CD4-positive, alpha-beta T cell treated with Interleukin-17A for 1 hour (primary cell): ENCODE measurements around the gene DND1.
"Not testable (repeated sequence)": the region's sequence is repeated elsewhere in the genome, so short reads cannot be mapped to it uniquely, and the experiment has no call there.

Experiments
- DNase-seq: peaks from one replicate; pipeline ENCODE4 v3.0.0-alpha.2; 2020

The DND1 gene

DNA sequence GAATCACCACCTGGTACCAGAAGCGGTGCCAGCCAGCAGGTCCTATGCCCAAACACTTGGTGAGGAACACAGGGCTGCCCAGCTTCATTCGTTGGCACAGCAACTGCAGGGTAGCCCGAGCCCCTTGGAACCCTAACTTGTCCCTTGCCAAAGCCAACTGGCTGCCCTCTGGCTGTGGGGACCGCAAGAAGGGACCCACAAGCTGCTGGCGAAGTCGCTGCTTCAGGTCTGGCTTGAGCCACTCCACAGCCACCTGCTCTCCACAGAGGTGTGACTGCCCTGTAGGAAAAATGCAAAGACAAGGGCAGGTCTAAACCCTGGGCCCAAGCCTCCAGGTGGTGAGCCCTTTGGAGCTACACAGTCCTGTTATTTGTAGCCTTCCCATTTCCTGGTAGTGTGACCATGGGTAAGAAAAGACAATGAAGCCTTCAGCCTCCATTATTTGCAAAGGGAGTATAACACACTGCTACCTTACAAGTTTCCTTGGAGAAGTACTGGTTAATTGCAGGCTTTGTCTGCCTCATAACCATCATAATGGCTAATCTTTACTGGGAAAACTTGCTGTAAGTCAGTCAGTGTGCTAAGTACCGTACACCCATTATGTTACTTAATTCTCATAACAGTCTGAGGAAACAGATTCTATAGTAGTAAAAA is 1.8 kb downstream of the DND1 start:
- DNase-seq: no peak

DNA sequence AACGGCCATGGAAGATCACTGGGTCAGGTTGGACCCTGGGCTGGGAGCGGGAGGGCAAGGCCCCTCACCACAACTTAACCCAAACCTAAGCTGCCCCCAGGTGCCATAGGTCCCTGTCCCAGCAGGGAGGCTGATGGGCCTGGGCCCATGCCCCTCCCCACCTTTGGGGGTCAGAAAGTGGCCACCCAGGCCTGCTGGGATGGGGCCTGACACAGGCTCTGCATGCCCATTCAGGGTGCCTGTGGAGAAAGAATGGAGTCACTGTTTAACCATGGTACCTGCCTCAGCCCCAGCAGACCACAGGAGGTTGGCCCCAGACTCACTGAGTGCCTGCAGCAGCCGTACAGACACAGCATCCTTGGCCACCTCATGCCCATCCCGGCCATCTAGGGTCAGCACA is 2.3 kb downstream of the DND1 start:
- not testable (repeated sequence) for DNase-seq

DNA sequence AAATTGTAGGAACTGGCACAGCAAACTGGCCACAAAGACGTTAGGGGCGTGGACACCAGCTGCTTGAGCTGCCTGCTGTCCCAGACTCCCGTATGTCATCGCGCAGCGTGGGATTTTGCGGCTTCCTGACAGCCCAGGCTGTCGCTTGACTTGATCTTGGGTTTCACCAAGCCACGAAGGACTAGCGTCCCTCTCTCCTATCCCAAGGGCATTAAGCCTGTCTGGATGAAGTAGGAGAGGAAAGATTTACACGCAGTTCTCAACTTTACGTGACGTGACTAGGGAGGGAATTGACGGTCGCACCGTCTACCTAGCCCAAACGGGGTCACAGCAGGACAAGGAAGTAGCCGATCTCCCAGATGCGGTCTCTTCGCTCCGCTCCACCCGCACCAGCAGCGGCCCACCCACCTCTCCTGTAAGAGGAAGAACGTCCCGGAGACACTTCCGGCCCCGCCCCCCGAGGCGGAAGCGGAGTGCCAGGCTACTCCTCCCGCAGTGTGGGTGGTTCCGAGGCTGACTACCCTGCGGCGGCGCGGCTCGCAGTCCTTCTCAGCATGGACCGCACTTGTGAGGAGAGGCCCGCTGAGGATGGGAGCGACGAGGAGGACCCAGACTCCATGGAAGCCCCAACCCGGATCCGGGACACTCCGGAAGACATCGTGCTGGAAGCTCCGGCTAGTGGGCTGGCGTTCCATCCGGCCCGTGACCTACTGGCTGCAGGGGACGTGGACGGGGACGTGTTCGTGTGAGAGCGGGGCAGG is 8.8 kb downstream of the DND1 start, which contains the start of gene WDR55:
WDR55 (plus strand) TSS at position 546 of the 761 bp plus-strand sequence; CDS start at position 555, 9 bp downstream.
- DNase-seq: peak; percentile 95

DNA sequence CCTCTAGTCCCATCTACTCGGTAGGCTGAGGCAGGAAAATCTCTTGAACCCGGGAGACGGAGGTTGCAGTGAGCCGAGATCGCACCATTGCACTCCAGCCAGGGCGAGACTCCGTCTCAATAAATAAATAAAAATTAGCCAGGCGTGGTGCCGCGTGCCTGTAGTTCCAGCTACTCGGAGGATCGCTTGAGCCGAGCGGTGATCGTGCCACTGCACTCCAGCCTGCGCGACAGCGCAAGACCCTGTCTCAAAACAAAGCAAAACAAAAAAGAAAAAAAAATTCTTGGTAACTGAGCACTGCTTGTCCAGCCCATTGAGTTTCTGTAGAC is 9.4 kb downstream of the DND1 start:
- DNase-seq: no peak

DNA sequence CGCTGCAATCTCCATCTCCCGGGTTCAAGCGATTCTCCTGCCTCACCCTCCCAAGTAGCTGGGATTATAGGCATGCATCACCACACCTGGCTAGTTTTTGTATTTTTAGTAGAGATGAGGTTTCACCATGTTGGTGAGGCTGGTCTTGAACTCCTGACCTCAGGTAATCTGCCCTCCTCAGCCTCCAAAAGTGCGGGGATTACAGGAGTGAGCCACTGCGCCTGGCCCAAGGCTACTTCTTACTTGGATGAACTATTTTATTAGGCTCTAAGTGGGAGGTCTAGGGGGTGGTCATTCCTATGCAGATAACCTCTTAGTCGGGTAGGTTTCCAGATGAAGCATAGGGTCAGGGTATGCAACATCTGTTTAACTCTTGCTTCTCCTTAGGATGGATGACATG is 13.0 kb downstream of the DND1 start:
- DNase-seq: not testable (repeated sequence)

DNA sequence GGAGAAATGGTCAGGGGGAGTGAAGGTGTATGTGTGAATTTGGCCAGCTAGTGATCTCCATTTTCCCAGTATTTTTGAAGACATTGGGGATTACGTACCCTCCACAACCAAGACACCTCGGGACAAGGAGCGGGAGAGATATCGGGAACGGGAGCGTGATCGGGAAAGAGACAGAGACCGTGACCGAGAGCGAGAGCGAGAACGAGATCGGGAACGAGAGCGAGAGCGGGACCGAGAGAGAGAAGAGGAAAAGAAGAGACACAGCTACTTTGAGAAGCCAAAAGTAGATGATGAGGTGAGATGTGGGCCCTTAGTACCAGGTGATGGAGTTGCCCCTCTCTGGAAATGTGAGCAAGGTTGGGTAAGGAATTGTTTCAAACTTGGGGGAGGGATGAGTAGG is 14.5 kb downstream of the DND1 start:
- no peak for DNase-seq

DNA sequence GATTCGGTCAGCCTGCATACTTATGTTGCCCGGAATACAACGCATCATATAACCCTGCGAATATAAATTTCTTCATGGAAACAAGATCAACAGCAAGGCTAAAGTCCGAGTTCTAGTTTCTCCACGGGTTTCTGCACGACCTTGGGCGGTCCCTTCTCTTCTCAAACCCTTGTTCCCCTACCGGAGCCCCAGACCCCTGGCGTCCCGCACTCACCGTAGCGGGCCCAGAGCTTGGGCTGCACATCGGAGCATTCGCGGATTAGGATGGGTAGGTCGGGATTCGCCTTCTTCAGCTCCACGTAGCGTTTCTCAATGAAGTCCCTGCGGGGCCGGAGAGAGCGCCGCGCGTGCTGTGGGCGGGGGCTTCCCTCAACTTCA is 26.3 kb downstream of the DND1 start:
- no peak for DNase-seq

DNA sequence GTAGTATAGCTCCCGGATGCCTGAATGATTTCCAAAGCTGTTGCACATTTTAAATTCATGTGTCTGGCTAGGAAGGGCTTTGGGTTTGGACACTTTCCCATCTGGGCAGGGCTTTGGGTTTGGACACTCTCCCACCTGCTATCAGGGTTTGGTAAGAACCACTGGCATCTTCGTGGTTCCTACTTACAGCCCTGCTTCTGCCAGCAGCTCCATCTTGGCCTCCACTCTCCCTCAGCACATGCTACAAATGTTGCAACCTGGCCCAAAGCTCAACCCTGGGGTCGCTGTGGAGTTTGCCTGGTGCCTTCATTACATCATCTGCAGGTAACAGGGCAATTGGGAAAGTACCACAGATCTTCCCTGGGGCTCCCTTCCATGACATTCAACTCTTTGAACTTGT is 30.7 kb downstream of the DND1 start:
- no peak for DNase-seq

DNA sequence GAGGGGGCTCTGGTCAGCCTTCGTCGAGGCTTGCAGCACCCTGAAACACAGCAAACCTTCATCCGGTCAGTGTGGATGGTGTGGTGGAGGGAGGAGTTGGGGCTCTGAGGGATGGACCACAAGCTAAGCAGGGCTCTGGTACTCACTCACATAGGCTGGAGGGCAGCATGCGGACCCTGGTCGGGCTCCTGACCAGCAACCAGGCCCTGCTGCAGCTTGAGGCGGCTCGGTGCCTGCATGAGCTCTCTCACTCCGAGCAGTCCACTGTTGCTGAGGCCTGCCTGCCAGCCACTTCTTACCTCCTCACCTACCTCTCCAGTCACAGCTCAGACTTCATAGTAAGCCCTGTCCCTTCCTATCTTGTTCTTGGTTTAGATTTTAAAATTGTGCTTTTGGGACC is 31.7 kb downstream of the DND1 start:
- no peak for DNase-seq

DNA sequence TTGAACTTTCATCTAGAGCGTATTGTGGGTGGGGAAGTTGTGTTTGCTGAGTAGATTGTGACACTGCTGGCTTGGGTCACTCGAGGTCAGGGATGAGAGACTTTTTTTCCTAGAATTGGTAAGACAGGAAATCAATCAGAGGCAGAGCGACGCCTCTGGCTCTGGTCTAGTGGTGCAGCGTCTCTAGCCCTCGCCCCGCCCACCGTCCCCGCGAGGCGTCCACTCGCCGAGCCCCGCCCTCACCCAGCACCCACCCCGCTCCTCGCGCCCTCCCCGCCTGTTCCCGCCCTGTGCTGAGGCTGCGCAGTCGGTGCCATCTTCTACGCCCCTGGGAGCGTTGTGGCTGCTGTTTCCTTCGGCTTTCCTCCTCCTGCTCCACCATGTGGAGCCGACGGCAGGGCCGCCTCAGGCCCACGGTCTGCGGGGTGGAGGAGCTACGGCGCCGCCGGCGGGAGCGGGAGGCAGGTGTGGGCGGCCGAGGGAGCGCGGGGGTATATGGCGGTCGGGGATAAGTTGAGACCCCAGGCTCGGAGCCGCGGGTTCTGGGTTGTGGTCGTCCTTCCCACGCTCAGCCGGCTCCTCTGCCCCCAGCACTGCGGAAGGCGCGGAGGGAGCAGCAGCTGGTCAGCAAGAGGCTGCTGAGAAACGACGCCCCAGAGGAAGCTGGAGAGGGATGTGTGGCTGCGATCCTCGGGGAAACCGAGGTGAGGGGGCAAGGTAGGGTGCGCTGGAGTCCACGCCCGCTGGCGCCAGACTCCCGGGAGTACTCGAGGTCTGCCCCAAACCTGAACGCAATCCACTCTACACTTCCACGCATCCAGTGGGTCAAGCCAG is 34.0 kb downstream of the DND1 start, which contains the start of gene TMCO6:
TMCO6 (plus strand) TSS at position 304 of the 834 bp plus-strand sequence; CDS start at position 381, 77 bp downstream.
- DNase-seq: peak; percentile 97

DNA sequence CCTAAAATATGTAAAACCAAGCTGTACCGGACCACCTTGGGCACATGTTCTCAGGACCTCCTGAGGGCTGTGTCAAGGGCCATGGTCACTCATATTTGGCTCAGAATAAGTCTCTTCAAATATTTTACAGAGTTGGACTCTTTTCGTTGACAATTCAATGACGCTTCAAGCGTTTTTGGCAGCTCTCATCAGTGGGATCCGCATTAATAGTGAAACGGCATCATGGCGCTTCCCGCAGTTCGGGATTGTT is 34.6 kb downstream of the DND1 start:
- DNase-seq: not testable (repeated sequence)

DNA sequence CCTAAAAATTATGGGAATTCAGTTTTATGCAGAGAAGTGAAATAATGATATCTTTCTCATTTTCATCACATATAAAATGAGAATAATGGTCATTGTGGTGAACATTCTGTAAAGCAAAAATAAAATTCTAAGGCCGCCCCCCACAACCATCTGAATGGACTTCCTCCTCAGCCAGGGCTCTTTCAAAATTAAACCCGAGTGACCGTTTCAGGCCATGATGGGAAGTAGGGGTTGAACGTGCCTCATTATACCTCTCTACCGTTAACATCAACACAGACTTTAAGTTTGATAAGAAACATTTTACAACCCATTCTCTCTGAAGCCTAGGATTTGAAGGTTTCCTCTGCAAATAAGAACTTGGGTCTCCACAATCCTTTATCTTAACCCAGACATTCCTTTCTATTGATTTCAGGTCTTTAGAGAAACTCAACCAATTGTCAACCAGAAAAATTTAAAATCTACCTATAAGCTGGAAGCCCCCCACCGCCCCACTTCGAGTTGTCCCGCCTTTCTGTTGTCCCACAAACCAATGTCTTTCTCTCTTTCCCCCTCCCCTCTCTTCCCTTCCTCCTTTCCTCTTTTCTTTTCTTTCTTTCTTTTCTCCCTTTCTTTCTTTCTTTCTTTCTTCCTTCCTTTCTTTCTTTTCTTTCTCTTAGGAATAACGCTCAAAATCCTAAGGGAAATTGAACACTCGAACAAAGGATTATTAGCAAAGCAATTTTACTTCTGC is 35.8 kb downstream of the DND1 start:
- no peak for DNase-seq

DNA sequence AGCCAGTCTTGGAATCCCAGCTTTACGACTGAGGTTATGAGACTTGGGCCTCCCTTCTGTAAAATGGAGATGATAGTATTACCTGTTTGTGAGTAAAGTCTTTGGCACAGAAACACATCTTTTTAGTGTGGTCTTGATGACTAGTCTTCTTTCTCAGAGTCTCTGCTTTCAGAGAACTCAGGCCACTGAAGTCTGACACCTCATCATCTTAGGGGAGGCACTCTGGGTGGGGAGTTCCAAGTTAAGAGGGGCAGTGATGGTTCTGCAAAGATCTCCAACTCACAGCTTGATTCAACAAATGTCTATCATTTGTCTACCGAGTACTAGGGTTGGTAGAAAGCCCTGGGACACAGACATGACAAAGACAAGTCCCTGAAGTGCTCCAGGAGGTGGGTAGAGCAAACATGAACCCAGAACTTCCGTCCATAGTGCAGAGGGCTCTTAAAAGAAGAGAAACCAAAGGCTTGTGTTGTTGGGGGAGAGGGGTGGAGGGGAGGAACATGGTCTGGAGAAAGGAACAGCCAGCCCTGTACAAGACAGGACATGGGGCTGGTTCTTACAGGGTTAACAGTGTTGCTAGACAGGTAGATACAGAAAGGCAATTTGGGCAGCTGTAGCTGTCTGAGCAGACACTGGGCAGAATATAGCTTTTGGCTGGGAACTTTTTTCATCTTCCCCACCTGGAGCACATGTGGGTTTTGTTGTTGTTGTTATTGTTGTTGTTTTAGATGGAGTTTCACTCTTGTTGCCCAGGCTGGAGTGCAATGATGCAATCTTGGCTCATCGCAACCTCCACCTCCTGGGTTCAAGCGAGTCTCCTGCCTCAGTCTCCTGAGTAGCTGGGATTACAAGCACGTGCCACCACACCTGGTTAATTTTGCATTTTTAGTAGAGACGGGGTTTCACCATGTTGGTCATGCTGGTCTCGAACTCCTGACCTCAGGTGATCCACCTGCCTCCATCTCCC is 37.8 kb downstream of the DND1 start:
- DNase-seq: no peak

DNA sequence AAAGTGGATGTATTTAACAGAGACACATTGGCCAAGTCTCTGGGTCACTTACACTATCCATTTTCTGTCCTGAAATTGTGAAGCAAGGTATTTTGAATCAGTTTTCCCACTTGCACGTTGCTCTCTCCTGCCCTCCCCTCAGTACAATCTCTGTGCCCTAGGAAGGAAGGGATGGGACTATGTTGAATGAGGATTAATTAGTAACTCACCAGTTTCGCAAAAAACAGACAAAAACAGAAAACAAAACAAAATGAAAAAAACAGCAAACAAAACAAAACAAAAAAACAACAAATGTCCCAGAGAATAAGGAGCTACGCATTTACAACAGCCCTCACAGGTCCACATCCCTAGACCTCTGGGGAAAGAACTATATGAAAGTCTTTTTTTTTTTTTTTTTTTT is 39.3 kb downstream of the DND1 start:
- no peak for DNase-seq

DNA sequence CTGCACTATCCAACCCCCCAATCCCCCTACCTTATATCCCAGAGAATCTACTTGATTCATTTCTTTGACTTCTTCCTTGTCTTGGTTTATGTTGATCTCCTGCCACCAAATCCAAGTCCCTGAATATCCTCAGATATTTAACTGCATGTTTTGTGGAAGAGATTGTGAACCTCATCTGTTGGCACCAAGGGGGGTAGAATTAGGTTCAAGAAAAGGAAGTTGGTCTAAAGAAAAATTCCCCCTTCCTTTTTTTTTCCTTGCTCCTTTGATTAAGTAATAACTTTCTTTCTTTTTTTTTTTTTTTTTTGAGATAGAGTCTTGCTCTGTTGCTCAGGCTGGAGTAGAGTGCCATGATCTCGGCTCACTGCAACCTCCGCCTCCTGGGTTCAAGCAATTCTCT is 39.9 kb downstream of the DND1 start:
- DNase-seq: no peak

DNA sequence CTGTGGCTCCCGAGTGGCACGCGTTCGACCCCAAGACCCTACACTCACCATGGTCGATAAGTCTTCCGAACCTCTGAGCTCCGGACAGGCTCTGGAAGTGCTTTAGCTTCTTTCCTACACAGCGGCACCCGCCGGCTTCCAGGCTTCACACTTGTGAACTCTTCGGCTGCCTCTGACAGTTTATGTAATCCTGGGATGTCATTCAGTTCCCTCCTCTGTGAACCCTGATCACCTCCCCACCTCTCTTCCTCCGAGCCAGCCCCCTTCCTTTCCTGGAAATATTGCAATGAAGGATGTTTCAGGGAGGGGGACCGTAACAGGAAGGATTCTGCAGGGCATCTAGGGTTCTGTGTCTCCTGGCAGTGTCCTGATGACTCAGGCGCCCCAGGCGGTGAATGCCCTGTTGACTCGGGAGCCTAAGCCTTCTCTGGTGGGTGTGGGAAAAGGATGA is 40.3 kb downstream of the DND1 start, which contains the start of gene CD14:
CD14 (minus strand) TSS at position 155 of the 451 bp plus-strand sequence; CDS start at position 51, 104 bp downstream.
- no peak for DNase-seq

DNA sequence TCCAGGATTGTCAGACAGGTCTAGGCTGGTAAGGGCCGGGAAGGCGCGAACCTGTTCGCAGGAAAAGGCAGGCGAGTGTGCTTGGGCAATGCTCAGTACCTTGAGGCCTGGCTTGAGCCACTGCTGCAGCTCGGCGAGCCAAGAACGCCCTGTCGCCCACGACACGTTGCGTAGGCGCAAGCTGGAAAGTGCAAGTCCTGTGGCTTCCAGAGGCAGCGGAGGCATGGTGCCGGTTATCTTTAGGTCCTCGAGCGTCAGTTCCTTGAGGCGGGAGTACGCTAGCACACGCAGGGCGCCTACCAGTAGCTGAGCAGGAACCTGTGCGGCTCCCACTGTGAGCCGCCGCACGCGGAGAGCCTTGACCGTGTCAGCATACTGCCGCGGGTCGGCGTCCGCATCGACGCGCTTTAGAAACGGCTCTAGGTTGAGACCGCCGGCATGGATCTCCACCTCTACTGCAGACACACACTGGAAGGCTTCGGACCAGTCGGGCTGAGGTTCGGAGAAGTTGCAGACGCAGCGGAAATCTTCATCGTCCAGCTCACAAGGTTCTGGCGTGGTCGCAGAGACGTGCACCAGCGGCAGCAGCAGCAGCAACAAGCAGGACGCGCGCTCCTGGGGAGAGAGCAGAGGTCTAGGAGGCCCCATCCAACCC is 40.9 kb downstream of the DND1 start:
- DNase-seq: peak; percentile 58

DNA sequence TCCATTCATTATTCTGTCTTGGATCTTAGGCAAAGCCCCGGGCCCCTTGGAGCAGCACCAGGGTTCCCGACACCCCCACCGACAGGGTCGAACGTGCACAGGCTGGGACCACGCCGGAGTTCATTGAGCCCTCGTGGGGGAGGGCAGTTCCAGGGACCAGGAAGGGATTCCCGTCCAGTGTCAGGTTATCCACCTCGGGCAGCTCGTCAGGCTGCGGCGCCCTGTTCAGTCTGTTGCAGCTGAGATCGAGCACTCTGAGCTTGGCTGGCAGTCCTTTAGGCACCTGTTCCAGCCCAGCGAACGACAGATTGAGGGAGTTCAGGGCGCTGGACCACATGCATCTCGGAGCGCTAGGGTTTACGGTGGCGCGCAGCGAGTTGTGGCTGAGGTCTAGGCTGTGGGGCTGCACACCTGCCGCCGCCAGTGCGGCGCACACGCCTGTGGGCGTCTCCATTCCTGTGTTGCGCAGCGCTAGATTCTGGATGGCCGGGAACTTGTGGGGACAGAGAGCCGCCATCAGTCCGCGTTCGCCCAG is 41.5 kb downstream of the DND1 start:
- DNase-seq: peak; percentile 31

DNA sequence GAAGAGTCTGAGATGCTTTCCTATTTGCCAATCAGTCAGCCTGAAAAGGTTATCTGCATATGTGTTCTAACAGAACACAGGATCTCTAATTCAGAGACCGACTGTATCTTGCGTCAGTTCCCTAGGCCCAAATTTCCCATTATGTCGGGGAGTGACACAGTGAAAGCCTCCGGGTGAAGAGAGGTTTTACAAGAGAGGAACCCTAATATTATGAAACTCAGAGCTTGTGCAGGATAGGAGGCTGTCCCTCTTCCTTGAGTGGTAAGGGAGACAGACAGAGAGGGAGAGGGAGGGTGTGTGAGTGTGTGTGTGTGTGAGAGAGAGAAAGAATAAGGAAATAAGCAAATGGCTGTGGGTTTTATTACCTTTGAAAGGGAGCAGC is 42.3 kb downstream of the DND1 start:
- no peak for DNase-seq

DNA sequence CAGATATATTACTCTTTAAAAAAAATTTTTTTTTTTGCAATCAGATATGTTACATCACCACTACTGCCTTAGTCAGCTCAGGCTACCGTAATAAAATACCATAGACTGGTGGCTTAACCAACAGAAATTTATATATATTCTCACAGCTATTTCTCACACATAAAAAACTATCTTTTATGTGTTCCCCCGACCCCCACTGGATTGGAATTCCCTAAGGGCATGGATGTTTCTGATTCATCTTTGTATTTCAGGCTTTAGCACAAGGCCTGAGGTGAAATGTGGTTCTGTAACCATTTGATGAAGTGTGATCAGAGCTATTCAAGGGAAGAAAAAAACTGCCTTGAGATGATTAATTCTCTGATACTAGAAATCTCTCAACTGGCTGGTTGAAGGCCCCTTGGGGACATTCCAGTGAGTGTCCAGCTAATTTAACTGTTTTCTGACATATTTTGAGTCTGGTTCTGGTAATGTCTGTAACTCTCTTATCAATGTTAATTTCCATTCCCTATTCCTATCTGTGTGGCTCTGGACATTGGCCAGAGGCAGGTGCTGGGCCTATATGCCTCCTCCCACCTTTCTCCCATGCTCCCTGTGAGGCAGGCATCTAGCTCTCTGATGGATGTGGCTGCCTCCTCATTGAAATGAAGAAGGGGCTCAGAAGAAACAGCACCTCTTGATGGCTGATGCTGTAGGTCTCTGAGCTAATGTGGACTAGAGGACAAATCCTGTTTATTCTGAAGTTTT is 42.9 kb downstream of the DND1 start:
- DNase-seq: no peak
